Measurements from ENCODE around the gene RAB11FIP4.

RAB11FIP4 gene

GRCh38 chr17:31540602-31541307 is 149.3 kb downstream of the RAB11FIP4 start:
- DNase-seq (ENCODE audit: extremely low read depth in 1 of 2, low read depth in 1 of 2), result no peak

- DNase-seq (ENCODE audit: extremely low read depth in 1 of 2, low read depth in 1 of 2), result no peak
Observed at GRCh38 chr17:31541559-31541958, 150.1 kb downstream of the RAB11FIP4 start.

- DNase-seq (ENCODE audit: extremely low read depth in 1 of 2, low read depth in 1 of 2), result no peak
Observed at GRCh38 chr17:31544186-31544585, 152.7 kb downstream of the RAB11FIP4 start.

- no peak for DNase-seq (ENCODE audit: extremely low read depth in 1 of 2, low read depth in 1 of 2)
Observed at GRCh38 chr17:31546650-31547049, 155.2 kb downstream of the RAB11FIP4 start.

GRCh38 chr17:31548709-31549108 is 157.2 kb downstream of the RAB11FIP4 start:
- DNase-seq (ENCODE audit: extremely low read depth in 1 of 2, low read depth in 1 of 2), result no peak

GRCh38 chr17:31549121-31549524 is 157.6 kb downstream of the RAB11FIP4 start:
- no peak for DNase-seq (ENCODE audit: extremely low read depth in 1 of 2, low read depth in 1 of 2)

- DNase-seq (ENCODE audit: extremely low read depth in 1 of 2, low read depth in 1 of 2), result peak; percentile 69 to 78
Observed at GRCh38 chr17:31549525-31550388, 158.3 kb downstream of the RAB11FIP4 start.

GRCh38 chr17:31550389-31551056 is 159.0 kb downstream of the RAB11FIP4 start:
- DNase-seq (ENCODE audit: extremely low read depth in 1 of 2, low read depth in 1 of 2), result no peak

GRCh38 chr17:31552568-31552967 is 161.1 kb downstream of the RAB11FIP4 start:
- DNase-seq (ENCODE audit: extremely low read depth in 1 of 2, low read depth in 1 of 2), result no peak

- no peak for DNase-seq (ENCODE audit: extremely low read depth in 1 of 2, low read depth in 1 of 2)
Observed at GRCh38 chr17:31553506-31553905, 162.0 kb downstream of the RAB11FIP4 start.

GRCh38 chr17:31554930-31555329 is 163.5 kb downstream of the RAB11FIP4 start:
- no peak for DNase-seq (ENCODE audit: extremely low read depth in 1 of 2, low read depth in 1 of 2)

GRCh38 chr17:31556969-31557645 is 165.6 kb downstream of the RAB11FIP4 start:
- no peak for DNase-seq (ENCODE audit: extremely low read depth in 1 of 2, low read depth in 1 of 2)

GRCh38 chr17:31558748-31559583 is 167.5 kb downstream of the RAB11FIP4 start:
- DNase-seq (ENCODE audit: extremely low read depth in 1 of 2, low read depth in 1 of 2), result peak in 1 of 2 donors; percentile 43

- DNase-seq (ENCODE audit: extremely low read depth in 1 of 2, low read depth in 1 of 2), result no peak
Observed at GRCh38 chr17:31559584-31560501, 168.4 kb downstream of the RAB11FIP4 start.

- no peak for DNase-seq (ENCODE audit: extremely low read depth in 1 of 2, low read depth in 1 of 2)
Observed at GRCh38 chr17:31560616-31561235, 169.3 kb downstream of the RAB11FIP4 start.

GRCh38 chr17:31561469-31562375 is 170.2 kb downstream of the RAB11FIP4 start:
- DNase-seq (ENCODE audit: extremely low read depth in 1 of 2, low read depth in 1 of 2), result no peak

GRCh38 chr17:31562376-31562840 is 170.9 kb downstream of the RAB11FIP4 start:
- no peak for DNase-seq (ENCODE audit: extremely low read depth in 1 of 2, low read depth in 1 of 2)
